Stimulated activated CD4-positive, alpha-beta T cell treated with anti-CD3 and anti-CD28 coated beads, TNF-alpha, amount 100 ng/mL, for 48 hours (primary cell): Measurements from ENCODE around the gene PLEKHS1.
"Not testable (repeated sequence)": the region's sequence is repeated elsewhere in the genome, so short reads cannot be mapped to it uniquely, and the experiment has no call there.

Experiments used
- DNase-seq, 3 donors: peaks; one replicate each; pipeline ENCODE4 v3.0.0-alpha.2; 2020; ENCODE audit warnings: low read depth in 3 of 3

PLEKHS1 gene

DNA sequence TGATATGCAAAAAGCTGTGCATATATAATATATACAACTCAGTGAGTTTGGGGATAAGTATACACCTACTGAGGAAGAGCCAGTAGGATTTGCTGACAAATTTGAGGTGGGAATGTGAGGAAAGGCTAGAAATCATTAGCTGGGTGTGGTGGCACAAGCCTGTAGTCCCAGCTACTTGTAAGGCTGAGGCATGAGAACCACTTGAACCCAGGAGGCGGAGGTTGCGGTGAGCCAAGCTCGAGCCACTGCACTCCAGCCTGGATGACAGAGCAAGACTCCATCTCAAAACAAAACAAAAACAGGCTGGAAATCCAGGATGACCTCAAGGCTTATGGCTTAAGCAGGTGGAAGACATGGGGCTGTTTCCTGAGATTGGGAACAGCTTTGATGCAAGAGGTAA lies 10.6 kb upstream of the PLEKHS1 start:
- no peak for DNase-seq

- no peak for DNase-seq
These were observed 9.0 kb upstream of the PLEKHS1 start for GRCh38 chr10:113742466-113742865.

- no peak for DNase-seq
These were observed 7.9 kb upstream of the PLEKHS1 start for GRCh38 chr10:113743594-113743993.

GRCh38 chr10:113745374-113745773 lies 6.1 kb upstream of the PLEKHS1 start:
- DNase-seq, result no peak

- DNase-seq, result no peak
These were observed 5.1 kb upstream of the PLEKHS1 start for GRCh38 chr10:113746217-113746957.

GRCh38 chr10:113752553-113752952 lies 1.1 kb downstream of the PLEKHS1 start:
- DNase-seq, result no peak

DNA sequence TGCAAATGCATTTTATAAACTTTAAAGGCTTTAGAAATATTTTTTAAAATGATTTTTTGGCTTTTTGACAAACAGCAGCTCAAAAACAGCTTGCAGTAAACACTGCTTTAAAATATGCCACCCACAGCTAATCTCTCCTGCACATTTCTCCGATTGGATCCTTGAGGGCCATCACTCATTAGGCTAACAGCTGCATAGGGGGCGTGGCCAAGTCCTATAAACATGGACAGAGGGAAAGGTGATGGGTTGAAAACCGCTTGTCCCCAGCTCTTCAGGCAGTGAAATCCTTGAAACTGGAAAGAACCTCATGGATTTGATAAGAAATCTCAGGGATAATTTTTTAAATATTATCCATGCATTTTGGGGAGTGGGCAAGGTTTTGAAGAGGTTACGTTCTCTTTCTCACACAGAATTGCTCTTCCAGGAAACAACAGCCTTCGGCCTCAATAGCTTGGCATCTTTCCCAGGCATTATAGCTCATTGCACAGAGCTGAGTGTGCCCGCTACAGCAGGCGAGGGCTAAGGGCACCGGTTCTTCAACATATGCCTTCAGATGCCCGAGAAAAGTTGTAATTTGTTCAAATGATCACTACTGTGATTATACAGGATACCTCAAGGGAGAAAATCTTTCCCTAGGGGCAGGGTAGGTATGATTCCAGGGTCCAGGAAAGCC lies 1.7 kb downstream of the PLEKHS1 start:
- no peak for DNase-seq

DNA sequence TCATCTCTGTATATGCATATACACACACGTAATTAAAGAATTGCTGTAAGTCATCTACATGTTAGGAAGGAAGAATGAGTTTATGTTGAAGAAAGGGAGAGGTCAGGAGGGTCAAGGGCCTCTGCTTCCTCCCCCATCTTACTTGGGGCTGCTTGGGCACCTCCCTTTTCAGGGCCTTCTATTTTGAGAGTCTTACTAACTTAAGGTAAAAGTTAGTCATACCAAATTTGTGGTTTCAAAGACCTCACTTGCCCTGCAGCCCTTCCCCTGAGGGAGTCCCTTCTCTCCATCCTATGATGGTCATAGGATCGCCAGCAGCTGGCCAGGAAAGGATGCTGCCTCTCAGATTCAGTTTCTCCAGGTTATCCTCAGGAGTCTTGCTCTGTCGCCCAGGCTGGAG lies 2.6 kb downstream of the PLEKHS1 start:
- DNase-seq, result no peak

- DNase-seq, result no peak
These were observed 3.3 kb downstream of the PLEKHS1 start for GRCh38 chr10:113754768-113755167.

DNA sequence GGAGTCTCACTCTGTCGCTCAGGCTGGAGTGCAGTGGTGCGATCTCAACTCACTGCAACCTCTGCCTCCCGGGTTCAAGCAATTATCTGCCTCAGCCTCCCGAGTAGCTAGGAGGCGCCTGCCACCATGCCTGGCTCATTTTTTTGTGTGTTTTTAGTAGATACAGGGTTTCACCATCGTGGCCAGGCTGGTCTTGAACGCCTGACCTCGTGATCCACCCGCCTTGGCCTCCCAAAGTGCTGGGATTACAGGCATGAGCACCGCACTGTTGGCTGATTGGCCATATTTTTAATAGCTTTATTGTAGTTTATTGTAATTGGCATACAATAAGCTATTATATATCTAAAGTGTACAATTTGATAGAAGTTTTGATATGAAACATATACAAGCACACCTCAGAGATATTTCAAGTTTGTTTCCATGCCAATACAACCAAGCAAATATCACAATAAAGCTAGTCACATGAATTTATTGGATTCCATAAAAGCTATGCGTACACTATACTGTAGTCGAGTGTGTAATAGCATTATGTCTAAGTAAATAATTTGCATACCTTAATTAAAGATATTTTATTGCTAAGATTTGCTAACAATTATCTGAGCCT lies 5.6 kb downstream of the PLEKHS1 start:
- DNase-seq, result no peak

DNA sequence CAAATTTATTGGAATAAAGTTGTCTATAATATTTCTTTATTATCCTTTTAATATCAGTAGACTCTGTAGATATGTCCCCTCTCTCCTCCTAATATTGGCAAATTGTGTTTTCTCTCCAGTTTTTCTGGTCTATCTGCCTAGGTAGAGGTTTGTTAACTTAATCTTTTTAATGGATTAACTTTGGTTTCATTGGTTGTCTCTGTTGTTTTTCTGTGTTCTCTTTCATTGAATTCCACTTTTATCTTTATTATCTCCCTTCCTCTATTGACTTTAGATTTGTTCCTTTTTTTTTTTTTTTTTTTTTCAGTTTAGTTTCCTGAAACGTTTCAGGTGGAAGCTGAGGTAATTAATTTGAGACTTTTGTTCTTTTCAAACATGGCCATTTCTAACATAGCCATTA lies 10.6 kb downstream of the PLEKHS1 start:
- DNase-seq, result no peak

- no peak for DNase-seq
These were observed 13.1 kb downstream of the PLEKHS1 start for GRCh38 chr10:113764582-113764981.

DNA sequence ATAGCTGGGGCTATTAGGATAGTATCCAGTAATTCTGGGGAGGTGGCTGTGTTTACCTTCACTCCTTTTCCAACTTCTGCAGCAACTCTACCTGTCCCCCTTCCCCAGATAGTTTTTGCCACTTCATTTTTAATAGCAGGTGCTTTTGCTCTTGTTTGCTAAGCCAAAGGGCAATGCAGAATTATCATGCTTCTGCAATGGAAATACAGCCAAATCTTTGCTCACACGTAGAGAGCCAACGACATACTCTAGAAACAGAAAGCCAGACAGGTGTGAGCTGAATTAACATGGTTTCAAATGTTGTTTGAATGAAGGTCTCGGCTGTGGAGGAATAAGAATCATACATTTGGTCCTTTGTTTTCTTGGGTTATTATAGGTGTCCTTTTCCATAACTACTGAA lies 14.4 kb downstream of the PLEKHS1 start:
- DNase-seq, result no peak

DNA sequence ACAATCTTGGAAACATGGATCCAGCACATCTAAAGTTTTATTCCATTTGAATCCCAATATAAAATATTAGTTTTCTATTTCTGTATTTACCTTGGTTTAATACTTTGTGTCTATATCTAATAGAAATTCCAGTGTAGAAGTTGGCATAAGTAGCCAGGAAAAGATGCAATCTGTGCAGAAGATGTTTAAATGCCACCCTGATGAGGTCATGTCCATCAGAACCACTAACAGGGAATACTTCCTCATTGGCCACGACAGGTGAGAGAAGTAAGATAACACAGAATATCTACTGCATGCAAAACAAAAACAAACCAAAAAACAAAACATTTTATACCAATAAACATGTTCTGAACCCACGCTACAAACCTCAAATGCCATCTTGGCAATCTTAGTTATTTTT lies 15.7 kb downstream of the PLEKHS1 start:
- DNase-seq, result no peak

GRCh38 chr10:113770346-113770745 lies 18.9 kb downstream of the PLEKHS1 start:
- DNase-seq, result no peak

- DNase-seq, result not testable (repeated sequence)
These were observed 19.6 kb downstream of the PLEKHS1 start for GRCh38 chr10:113771131-113771530.

- no peak for DNase-seq
These were observed 24.3 kb downstream of the PLEKHS1 start for GRCh38 chr10:113775686-113776294.

DNA sequence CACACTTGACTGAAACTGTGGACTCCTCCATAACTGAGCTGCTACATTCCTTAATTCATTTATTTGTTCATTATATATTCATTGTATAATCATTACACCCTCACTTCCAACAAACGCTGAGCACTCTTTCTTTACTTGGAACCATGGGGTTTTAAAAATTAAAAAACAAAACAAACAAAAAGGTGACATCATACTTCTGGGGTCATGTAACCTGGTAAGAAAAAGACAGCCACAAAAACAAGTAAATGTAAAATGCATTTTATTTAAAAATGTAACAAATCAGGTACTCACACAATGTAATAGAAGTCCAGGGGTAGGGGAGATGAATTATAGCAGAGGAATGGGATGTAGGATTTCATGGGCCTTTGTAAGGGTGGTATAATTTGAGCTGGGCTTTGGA lies 25.1 kb downstream of the PLEKHS1 start:
- DNase-seq, result no peak

DNA sequence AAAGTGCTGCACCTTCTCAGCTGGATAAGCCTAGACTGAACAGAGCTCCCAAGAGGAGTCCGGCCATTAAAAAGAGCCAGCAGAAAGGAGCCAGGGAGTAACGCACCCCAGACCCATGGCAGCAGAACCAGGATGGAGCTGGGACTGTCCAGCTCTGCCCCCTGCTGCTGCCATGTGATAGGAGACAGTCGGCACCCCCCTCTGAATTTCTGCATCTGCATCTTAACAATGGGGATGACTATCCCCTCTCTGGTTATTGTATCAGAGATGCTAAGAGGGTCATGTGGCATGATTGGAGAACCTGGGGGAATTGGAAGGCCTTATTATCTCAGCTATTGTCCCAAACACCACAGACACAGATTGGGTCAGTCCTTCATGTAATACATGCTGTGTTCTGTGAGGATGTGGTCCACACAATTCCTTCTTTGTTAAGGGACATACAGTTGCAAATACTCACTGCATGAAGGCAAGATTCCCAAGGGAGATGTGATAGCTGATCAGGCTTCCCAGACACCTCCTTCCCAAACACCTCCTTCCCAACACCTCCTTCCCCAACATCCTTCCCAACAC lies 29.3 kb downstream of the PLEKHS1 start:
- no peak for DNase-seq

DNA sequence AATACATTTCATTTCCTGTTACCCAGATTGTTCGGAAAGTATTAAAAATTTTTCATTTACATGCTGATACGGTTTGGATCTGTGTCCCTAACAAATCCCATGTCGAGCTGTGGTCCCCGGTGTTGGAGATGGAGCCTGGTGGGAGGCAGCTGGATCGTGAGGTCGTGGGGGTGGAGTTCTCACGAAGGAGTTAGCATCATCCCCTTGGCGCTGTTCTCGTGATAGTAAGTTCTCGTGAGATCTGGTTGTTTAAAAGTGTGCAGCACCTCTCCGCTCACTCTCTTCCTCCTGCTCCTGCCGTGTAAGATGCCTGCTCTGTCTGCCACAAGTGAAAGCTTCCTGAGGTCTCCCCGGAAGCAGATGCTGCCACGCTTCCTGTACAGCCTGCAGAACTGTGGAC lies 30.9 kb downstream of the PLEKHS1 start:
- no peak for DNase-seq

- no peak for DNase-seq
These were observed 31.7 kb downstream of the PLEKHS1 start for GRCh38 chr10:113782986-113783704.

DNA sequence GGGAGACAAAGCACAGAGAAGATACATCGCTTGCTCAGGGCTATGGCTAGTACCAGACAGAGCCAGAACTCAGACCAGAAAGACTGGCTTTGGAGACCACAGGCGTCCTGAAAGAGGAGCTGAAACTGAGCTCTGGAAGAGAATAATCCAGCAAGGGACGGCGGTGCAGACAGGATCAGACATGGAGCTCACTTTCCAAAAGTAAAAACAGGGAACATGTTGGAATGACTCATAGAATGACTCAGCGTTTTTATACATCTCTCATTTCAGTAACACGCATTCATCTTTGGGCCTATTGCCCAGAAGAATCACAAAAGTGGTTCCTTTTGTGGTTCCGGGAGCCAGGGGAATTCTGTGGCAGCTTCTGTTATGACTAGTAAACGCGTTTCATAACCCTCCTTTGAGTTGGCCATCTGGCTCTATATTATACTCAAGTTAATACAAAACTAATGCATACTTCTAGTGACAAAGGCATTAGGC lies 37.2 kb downstream of the PLEKHS1 start:
- no peak for DNase-seq
